RWPE1 (cell line): ENCODE measurements around the gene TRIM14.
A peak's percentile ranks its signal among the peaks of the same experiment; 100 is the strongest.

Source experiments
- CTCF ChIA-PET: fragments of 350-600 bp; sonication (Branson Sonifier 250); formaldehyde crosslinking; extraction: SDS; loops from one replicate; lab custom pipeline; 2021; lab: Yijun Ruan, JAX
- POLR2A ChIA-PET: fragments of 400-600 bp; formaldehyde crosslinking; extraction: SDS; loops from one replicate; lab custom pipeline; 2020; ENCODE audit warnings: antibody characterized with exemption; ENCODE audit not compliant: low non-redundant PET; lab: Yijun Ruan, JAX
- DNase-seq: peaks from one replicate; pipeline ENCODE4 v3.0.0; 2012; ENCODE audit warnings: low spot score
- H3K27ac ChIP-seq: fragments of 450-650 bp; 2 replicates; pipeline ENCODE4 v1.5.1; 2017
- TF ChIP-seq, protein P1 (sequence below): fragments of 450-650 bp; conservative IDR thresholded peaks from 2 replicates; pipeline ENCODE4 v1.5.1; 2017; ENCODE audit warnings: low read depth, mild to moderate bottlenecking

The TRIM14 gene

DNA sequence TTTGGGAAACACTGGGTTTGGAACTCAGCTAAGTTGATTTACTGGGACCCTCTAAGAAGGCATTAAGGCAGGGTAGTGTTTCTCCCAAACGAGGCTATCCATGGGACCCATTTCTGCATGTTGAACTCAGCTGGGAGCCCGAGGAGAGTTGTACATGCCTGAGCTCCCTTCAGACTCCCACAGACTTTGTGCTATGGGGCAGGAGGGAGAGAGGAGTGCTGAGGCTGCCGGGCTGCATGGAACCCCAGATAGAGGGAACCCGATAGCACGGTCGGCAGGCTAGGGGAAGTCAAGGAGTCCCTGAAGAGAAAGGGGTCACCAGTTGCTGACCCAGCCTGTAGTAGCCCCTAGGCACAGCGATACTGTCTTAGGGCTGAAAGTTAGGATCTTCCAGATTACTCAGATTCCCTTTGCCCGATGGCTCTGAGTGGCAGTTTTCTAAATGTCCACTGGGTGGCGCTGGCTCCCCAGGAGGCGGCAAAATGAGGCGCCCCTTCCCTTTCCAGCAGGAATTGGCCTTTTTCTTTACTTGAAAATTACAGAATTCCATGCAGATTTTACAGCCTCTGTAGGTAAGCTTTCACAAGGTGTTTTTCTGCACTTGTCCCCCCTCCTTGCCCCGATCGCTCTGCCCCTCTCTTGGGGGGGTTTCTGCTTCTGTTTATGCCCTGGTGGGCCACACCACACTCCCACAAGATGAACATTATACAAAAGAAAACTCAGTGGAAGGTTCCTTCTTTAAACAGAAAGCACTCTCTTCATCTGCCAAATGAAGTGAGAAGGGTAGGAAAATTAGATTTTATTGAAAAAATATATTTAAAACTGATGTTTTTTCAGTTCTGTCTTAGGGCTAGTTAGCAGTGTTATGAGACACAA lies 44.7 kb downstream of the TRIM14 start:
- H3K27ac ChIP-seq: peak overlapping the region; percentile 64
- TF ChIP-seq, protein P1, sequence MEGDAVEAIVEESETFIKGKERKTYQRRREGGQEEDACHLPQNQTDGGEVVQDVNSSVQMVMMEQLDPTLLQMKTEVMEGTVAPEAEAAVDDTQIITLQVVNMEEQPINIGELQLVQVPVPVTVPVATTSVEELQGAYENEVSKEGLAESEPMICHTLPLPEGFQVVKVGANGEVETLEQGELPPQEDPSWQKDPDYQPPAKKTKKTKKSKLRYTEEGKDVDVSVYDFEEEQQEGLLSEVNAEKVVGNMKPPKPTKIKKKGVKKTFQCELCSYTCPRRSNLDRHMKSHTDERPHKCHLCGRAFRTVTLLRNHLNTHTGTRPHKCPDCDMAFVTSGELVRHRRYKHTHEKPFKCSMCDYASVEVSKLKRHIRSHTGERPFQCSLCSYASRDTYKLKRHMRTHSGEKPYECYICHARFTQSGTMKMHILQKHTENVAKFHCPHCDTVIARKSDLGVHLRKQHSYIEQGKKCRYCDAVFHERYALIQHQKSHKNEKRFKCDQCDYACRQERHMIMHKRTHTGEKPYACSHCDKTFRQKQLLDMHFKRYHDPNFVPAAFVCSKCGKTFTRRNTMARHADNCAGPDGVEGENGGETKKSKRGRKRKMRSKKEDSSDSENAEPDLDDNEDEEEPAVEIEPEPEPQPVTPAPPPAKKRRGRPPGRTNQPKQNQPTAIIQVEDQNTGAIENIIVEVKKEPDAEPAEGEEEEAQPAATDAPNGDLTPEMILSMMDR: peak; percentile 100
- peak; percentile 85 for DNase-seq
- CTCF ChIA-PET: interaction anchor here (0.5 to 1.9 kb wide), 27 partner anchors 10 to 758 kb away, joined by 3 to 16 read pairs (median 3); partner anchors contain the start of genes CORO2A, NANS and TRMO
- POLR2A ChIA-PET: no interaction called here

DNA sequence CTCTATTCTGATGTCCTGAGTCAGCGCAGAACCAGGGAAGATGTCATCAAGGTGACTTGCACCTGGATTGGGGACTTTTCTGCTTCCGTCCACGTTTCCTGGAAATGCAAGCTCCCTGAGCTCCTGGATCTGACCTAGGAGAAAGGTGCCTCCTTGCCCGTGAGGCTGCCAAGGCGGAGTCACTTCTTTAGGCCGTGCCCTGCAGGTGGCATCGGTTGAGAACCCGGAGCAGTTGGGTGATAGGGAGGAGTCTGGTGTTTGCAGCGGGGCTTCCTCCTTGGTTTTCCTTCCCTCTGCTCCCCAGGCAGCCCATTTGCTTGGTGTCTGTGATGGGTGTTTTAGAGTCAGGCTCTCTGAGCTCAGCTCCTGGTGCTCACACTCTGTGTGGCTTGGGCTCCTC lies 47.3 kb downstream of the TRIM14 start:
- CTCF ChIA-PET: no interaction called here
- peak overlapping the region; percentile 3; the same call in 1 of the 2 replicates for H3K27ac ChIP-seq
- POLR2A ChIA-PET: no interaction called here
- TF ChIP-seq, protein P1: no peak
- DNase-seq: no peak

DNA sequence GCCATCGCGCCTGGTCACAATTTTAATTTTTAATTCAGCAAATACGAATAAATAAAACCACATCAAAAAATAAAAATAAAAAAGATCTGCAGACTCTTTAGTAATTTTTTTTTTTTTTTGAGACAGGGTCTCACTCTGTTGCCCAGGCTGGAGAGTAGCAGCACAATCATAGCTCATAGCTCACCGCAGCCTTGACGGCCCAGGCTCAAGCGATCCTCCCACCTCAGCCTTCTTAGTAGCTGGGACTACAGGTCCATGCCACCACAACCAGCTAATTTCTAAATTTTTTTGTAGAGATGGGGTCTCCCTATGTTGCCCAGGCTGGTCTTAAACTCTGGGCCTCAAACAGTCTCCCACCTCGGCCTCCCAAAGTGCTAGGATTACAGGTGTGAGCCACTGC lies 48.3 kb downstream of the TRIM14 start:
- DNase-seq: no peak
- H3K27ac ChIP-seq: no peak overlapping the region
- TF ChIP-seq, protein P1: no peak
- ChIA-PET POLR2A (no interaction called here), CTCF (no interaction called here)

DNA sequence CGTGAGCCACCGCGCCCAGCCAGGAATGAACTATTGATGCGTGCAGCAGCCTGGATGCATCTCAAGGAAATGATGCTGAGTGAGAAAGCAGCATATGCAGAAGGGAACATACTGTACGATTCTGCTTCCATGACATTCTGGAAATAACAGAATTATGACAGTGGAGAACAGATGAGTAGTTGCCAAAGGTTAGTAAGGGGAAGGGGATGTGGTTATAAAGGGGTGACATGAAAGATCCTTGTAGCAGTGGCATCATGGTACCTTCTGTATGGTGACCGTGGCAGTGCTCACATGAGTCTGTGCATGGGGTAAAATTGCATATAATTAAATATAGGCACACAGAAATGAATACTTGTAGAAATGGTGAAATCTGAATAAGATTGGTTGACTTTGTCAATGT lies 49.5 kb downstream of the TRIM14 start:
- ChIA-PET CTCF (no interaction called here), POLR2A (no interaction called here)
- TF ChIP-seq, protein P1: no peak
- H3K27ac ChIP-seq: no peak overlapping the region
- no peak for DNase-seq

DNA sequence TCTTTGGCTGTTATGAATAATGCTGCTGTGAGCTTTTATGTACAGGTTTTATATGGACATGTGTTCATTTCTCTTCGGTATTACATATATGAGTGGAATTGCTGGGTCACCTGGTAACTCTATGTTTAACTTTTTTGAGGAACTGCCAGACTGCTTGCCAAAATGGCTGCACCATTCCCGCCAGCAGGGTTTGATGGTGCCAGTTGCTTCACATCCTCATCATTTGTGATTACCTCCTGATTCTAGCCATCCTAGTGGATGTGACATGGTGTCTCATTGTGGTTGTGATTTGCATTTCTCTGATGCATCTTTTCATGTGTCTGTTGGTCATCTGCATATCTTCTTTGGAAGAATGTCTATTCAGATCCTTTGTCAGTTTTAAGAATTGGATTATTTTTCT lies 51.8 kb downstream of the TRIM14 start:
- CTCF ChIA-PET: no interaction called here

DNA sequence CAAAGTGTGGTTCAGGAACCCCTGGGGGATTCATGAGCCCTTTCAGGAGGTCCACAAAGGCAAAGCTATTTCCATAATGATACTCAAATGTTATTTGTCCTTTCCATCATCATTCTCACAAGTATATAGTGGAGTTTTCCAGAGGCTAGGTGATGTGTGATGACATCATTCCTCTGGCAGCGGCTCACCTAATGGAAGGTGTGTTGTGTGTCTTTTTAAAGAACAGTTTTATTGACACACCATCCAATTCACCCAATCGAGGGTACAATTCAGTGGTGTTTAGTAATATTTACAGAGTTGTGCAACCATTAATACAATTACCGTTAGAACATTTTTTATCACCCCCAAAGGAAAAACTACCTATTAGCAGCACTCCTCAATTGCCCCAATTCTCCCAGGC lies 52.8 kb downstream of the TRIM14 start:
- TF ChIP-seq, protein P1: no peak
- H3K27ac ChIP-seq: no peak overlapping the region
- POLR2A ChIA-PET: no interaction called here
- DNase-seq: no peak
- CTCF ChIA-PET: no interaction called here

More for the DNA sequence above, 51.8 kb downstream of the TRIM14 start:
- TF ChIP-seq, protein P1: no peak
- DNase-seq: no peak
- POLR2A ChIA-PET: no interaction called here
- H3K27ac ChIP-seq: no peak overlapping the region
